GM12892 (cell line): ENCODE measurements around the gene FAM118A.
A peak's percentile ranks its signal among the peaks of the same experiment; 100 is the strongest.
"Not testable (repeated sequence)": the region's sequence is repeated elsewhere in the genome, so short reads cannot be mapped to it uniquely, and the experiment has no call there.

Experiments
- DNase-seq: peaks from one replicate; pipeline ENCODE4 v3.0.0; 2011; ENCODE audit not compliant: insufficient read length
- FAIRE-seq: peaks from 2 replicates; lab custom pipeline; 2011; peaks lifted over from hg19 to GRCh38; lab: Jason Lieb, UNC
- POLR2A ChIP-seq: IDR thresholded peaks from 2 replicates; pipeline ENCODE4 v1.6.1; 2011; ENCODE audit warnings: low read depth, low read length, control low read depth
- POLR2AphosphoS5 ChIP-seq: IDR thresholded peaks from 2 replicates; pipeline ENCODE4 v1.6.1; 2011; ENCODE audit warnings: low read depth, low read length, control low read depth
- TAF1 ChIP-seq: IDR thresholded peaks from 2 replicates; pipeline ENCODE4 v1.6.1; 2011; ENCODE audit warnings: low read depth, mild to moderate bottlenecking, control low read depth, low read length, borderline replicate concordance

The FAM118A gene

GRCh38 chr22:45286854-45287551, 22.7 kb upstream of the FAM118A start:
- FAIRE-seq: no peak
- no peak for TF ChIP-seq POLR2A
- TF ChIP-seq POLR2AphosphoS5: no peak
- no peak for TF ChIP-seq TAF1
- no peak for DNase-seq

DNA sequence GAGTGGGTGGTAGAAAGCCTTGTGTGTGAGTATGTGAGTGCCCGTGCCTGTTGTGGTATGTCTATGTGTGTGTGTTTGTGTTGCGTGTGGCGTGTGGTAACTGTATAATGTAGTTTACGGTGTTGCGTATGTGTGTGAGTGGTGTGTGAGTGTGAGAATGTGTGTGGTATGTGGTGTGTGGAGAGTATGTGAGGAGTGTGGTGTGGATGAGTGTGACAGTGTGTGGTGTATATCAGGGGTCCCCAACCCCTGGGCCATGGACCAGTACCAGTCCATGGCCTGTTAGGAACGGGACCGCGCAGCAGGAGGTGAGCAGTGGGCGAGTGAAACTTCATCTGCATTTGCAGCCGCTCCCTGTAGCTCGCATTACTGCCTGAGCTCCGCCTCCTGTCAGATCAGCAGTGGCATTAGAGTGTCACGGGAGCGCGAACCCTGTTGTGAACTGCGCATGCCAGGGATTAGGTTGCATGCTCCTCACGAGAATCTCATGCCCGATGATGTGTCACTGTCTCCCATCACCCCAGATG, 19.3 kb upstream of the FAM118A start:
- FAIRE-seq (no peak), DNase-seq (no peak)
- TF ChIP-seq POLR2A (no peak), POLR2AphosphoS5 (no peak), TAF1 (no peak)

DNA sequence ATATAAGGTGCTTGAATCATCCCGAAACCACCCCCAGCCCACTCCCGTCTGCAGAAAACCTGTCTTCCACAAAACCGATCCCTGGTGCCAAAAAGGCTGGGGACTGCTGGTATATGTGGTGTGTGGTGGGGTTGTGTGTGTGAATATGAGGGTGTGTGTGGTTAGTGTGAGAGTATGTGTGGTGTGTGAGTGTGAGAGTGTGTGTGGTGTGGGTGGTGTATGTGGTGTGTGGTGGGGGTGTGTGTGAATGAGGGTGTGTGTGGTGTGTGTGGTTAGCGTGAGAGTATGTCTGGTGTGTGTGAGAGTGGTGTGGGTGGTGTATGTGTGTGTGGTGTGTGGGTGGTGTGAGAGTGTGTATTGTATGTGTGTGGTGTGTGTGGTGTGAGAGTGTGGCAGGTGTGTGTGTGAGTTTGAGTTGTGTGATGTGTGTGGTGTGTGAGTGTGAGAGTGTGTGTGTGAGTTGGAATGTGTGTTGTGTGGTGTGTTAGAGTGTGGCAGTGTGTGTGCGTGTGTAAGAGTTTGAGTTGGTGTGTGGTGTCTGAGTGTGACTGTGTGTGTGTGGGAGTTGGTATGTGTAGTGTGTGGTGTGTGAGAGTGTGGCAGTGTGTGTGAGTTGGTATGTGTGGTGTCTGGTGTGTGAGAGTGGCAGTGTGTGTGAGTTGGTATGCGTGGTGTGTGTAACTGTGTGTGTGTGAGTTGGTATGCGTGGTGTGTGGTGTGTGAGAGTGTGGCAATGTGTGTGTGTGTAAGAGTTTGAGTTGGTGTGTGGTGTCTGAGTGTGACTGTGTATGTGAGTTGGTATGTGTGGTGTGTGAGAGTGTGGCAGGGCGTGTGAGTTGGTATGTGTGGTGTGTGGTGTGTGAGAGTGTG, 18.4 kb upstream of the FAM118A start:
- FAIRE-seq: peak; percentile 67
- no peak for TF ChIP-seq TAF1
- TF ChIP-seq POLR2A: no peak
- TF ChIP-seq POLR2AphosphoS5: no peak
- DNase-seq: no peak

DNA sequence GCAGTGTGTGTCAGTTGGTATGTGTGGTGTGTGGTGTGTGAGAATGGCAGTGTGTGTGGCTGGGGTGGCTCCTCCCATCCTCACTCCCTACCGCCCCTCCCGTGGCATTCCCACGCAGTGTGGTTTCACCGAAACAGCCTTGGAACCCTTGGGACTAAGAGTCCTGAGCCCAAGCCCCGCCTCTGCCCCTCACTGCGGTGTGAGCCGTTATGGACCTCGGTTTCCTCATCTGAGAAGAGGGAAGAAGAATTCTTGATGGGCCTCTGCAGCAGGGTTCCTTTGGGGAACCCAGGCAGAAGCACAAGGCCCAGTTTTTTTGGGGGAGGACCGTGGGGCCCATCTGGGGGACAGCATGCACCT, 17.8 kb upstream of the FAM118A start:
- no peak for DNase-seq
- FAIRE-seq: no peak
- TF ChIP-seq POLR2A: no peak
- TF ChIP-seq TAF1: no peak
- no peak for TF ChIP-seq POLR2AphosphoS5

GRCh38 chr22:45292731-45293442, 16.8 kb upstream of the FAM118A start:
- DNase-seq (no peak), FAIRE-seq (no peak)

DNA sequence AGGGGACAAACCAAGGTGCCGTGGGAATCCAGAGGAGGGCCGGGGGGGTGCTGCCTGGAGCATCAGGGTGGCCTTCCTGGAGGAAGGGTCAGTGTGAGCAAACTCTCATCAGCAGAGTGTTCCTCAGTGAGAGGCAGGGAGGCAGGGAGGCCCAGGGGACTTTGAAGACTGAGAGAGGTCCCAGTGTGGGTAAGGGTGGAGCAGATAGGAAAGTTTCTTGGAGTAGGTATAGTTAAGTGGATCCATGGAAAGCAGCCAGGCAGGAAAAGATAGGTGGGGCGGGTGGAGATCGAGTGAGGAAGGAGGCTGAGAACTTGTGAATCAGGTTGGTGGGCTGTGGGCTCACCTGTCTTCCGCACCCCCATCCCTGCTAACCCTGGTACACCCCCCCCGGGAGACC, 15.7 kb upstream of the FAM118A start:
- FAIRE-seq (no peak), DNase-seq (no peak)
- no peak for TF ChIP-seq POLR2AphosphoS5
- TF ChIP-seq TAF1: no peak
- TF ChIP-seq POLR2A: no peak

More at GRCh38 chr22:45292731-45293442, 16.8 kb upstream of the FAM118A start:
- no peak for TF ChIP-seq POLR2A
- TF ChIP-seq POLR2AphosphoS5: no peak
- no peak for TF ChIP-seq TAF1

DNA sequence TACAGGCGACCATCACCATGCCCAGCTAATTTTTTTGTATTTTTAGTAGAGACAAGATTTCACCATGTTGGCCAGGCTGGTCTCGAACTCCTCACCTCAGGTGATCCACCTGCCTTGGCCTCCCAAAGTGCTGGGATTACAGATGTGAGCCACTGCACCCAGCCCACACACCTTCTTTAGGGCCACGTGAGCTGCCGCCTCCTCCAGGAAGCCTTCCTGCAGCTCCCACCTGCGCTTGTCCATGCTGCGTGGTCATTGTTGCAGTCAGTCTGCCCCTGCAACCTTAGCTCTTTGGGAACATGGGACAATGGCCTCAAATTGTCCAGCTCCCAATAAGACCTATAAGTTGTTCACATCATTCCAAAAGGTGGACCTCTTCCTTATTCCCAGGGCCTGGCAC, 14.7 kb upstream of the FAM118A start:
- DNase-seq, FAIRE-seq: not testable (repeated sequence)

GRCh38 chr22:45295492-45295891, 14.2 kb upstream of the FAM118A start:
- TF ChIP-seq TAF1: no peak
- TF ChIP-seq POLR2A: no peak
- no peak for TF ChIP-seq POLR2AphosphoS5
- FAIRE-seq (no peak), DNase-seq (no peak)

- FAIRE-seq (no peak), DNase-seq (no peak)
- TF ChIP-seq TAF1 (no peak), POLR2A (no peak), POLR2AphosphoS5 (no peak)
These were observed 13.0 kb upstream of the FAM118A start for GRCh38 chr22:45296628-45297297.

- TF ChIP-seq POLR2A (no peak), POLR2AphosphoS5 (no peak), TAF1 (no peak)
- no peak for FAIRE-seq
These were observed 10.7 kb upstream of the FAM118A start for GRCh38 chr22:45298934-45299505.

More at GRCh38 chr22:45298934-45299505, 10.7 kb upstream of the FAM118A start:
- no peak for DNase-seq
